ENCODE results near the gene CYSLTR1.
"Not testable (repeated sequence)": the region's sequence is repeated elsewhere in the genome, so short reads cannot be mapped to it uniquely, and the experiment has no call there.

- not testable (repeated sequence) for TF ChIP-seq POLR2A, CTCF (IDR thresholded peaks at IDR 0.05)
Measured at GRCh38 chrX:78300933-78301332, 26.5 kb downstream of the CYSLTR1 start.
